ENCODE results near the gene TXNDC2. TPM values are rescaled to one million over a fixed set of nuclear protein-coding genes. Genes with fewer than 3 reads are reported as not detected.

Gene TXNDC2
- total and polyA plus RNA-seq, 9 of the 15 experiments (the other 6 are each of a cell fraction or from before 2014, with no cell fraction given), result 1.2 to 4.9 (median 2.3) TPM

GRCh38 chr18:9915291-9916076 is 29.7 kb downstream of the TXNDC2 start (continued):
- 0 out of 2 replicates have a peak, but pooled peaks have one; percentile 15 for TF ChIP-seq SMAD4 (CRISPR knock-in tag; conservative IDR thresholded peaks at IDR 0.05)
- no peak for TF ChIP-seq MAZ (CRISPR knock-in tag; conservative IDR thresholded peaks at IDR 0.05 in 1 of 2, IDR thresholded peaks at IDR 0.05 in 1 of 2)
- TF ChIP-seq HDAC1 (IDR thresholded peaks at IDR 0.05), result no peak
- TF ChIP-seq USF2 (CRISPR knock-in tag; IDR thresholded peaks at IDR 0.05), result no peak
- TF ChIP-seq ZFP36 (IDR thresholded peaks at IDR 0.05; ENCODE audit: low read depth, low read length, partially characterized antibody), result no peak
- no peak for TF ChIP-seq HCFC1 (IDR thresholded peaks at IDR 0.05; ENCODE audit: low read depth, low read length)
- TF ChIP-seq PTRF (tag; IDR thresholded peaks at IDR 0.05), result no peak
- no peak for TF ChIP-seq ZNF592 (IDR thresholded peaks at IDR 0.05)
- no peak for TF ChIP-seq ZNF512 (tag; IDR thresholded peaks at IDR 0.05)
- no peak for TF ChIP-seq ZBTB11 (CRISPR knock-in tag; IDR thresholded peaks at IDR 0.05)
- no peak for TF ChIP-seq ZNF277 (CRISPR knock-in tag; IDR thresholded peaks at IDR 0.05; ENCODE audit: borderline replicate concordance)
- TF ChIP-seq RFX1 (IDR thresholded peaks at IDR 0.05), result no peak
- no peak for TF ChIP-seq LCOR (CRISPR knock-in tag; IDR thresholded peaks at IDR 0.05)
- TF ChIP-seq TEAD1 (CRISPR knock-in tag; IDR thresholded peaks at IDR 0.05), result no peak

Data from K562 (cell line).